T47D (cell line): ENCODE measurements around the gene ACADM.
"Not testable (repeated sequence)": the region's sequence is repeated elsewhere in the genome, so short reads cannot be mapped to it uniquely, and the experiment has no call there.

Experiments used
- DNase-seq, 2 experiments: peaks; one replicate each; pipeline versions ENCODE4 v3.0.0 to v3.0.0-alpha.2; 2011 to 2012; ENCODE audit warnings: low read depth in 1 of 2, low spot score in 1 of 2
- JUND ChIP-seq: IDR thresholded peaks from 2 replicates; pipeline ENCODE4 v1.6.1; 2012; ENCODE audit warnings: low read depth
- in situ Hi-C: cut with HindIII; loops from 2 replicates; pipeline ENCODE4 v1.10.0; 2016; ENCODE audit warnings: low sequenced_read_pairs, low pct_unique_long_range_greater_than_20kb

The ACADM gene

DNA sequence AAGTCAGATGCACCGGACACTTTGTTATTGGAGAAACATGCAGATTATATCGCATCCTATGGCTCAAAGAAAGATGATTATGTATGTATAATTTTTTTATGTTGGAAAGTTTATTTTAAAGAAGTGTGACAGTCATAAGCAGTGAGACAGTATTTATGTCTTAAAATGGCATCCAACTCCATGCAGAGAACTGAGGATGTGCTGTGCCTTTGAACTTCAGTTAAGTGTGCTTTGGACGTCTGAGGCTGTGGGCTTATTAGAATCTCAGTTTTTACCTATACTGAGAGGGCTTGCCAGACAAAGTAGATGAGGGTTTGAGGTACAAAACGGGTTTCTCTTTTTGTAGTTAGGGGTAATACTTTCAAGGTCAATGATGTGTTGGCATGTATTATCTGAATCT lies 63.0 kb downstream of the ACADM start:
- TF ChIP-seq JUND, result no peak
- no peak for DNase-seq
- in situ Hi-C loops, result no loop called here

- DNase-seq, result no peak
- in situ Hi-C loops, result no loop called here
- TF ChIP-seq JUND, result no peak
Observed at GRCh38 chr1:75789988-75790387, 65.5 kb downstream of the ACADM start.

DNA sequence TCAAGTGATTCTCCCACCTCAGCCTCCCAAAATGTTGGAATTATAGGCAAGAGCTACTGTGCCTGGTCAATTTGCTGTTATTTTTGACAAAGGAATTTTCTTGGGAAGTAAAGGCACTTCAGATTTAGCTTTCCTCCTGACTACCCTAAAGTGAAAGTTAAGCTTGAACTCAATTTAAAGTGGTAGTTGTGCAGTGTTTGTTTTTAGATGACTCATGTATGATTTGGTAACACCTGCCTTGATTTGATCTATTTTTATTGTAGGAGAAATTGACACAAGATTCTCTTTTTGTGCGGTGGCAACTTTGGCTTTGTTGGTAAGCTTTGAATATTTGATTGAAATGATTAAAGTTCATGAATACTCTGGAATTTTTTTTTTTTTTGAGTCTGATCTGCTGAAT lies 66.5 kb downstream of the ACADM start:
- in situ Hi-C loops, result no loop called here
- TF ChIP-seq JUND, result peak; percentile 49
- DNase-seq, result peak in 1 of 2 experiments; percentile 45

DNA sequence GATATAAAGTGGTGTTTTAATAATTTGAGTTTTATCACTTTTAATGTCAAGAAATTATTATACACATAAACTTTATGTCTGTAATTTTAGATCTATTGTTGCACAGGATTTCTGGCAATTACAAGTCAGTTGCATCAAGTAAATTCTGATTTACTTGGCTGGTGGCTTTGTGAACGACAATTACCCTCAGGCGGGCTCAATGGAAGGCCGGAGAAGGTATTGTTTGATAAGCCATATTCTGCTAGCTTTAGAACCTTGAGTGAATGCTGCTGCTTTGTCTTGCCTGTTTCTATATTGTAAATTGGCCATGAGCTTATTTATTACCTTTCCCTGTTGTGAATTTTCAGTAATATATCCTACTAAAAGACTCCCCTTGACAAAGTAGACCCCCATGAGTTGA lies 67.6 kb downstream of the ACADM start:
- TF ChIP-seq JUND, result no peak

DNA sequence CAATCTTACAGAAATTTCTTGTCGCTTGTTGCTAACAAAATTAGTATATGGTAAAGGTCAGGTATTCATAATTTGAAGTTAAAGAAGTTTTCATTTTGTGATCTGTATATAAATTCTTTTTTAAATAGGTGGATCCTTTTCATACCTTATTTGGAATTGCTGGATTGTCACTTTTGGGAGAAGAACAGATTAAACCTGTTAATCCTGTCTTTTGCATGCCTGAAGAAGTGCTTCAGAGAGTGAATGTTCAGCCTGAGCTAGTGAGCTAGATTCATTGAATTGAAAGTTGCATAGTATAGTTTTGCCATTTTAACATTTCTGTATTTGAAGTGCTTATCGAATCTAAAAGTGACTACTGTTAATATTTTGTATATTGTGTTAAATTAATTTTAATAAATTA lies 69.9 kb downstream of the ACADM start:
- in situ Hi-C loops, result no loop called here
- no peak for TF ChIP-seq JUND
- DNase-seq, result peak in 1 of 2 experiments; percentile 39

More for the DNA sequence above, 67.6 kb downstream of the ACADM start:
- DNase-seq, result no peak
- in situ Hi-C loops, result no loop called here

- TF ChIP-seq JUND, result no peak
- DNase-seq, result no peak
- in situ Hi-C loops, result no loop called here
Observed at GRCh38 chr1:75795703-75796193, 71.2 kb downstream of the ACADM start.

DNA sequence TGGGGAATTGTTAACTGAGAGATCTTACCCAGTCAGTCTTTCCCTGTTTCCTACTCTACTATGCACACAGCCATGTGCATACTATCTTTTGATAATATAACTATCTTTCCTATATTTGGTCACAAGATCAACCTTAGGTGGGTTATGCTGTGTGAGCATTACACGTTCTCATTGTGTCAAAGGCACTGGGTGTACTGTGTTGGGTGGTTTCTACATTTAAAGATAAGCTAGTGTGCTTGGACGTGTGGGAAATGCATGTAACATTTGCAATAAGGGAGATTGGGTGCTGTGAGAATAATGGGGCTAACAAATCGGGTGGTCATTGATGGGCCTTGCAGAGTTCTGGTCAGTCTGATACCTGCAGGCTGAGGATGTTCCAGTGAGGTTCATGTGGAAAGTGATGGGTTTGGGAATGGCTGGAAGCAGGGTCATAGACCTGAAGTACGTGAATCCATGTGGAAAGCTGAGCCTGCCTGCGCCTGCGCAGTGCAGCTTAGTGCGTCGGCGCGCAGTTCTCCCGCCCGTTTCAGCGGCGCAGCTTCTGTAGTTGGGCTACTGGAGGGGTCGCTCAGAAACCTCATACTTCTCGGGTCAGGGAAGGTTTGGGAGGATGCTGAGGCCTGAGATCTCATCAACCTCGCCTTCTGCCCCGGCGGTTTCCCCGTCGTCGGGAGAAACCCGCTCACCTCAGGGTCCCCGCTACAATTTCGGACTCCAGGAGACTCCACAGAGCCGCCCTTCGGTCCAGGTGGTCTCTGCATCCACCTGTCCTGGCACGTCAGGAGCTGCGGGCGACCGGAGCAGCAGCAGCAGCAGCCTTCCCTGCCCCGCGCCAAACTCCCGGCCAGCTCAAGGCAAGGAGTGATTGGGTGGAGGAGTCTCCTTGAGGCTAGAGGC lies 72.1 kb downstream of the ACADM start, which contains the start of gene MSH4:
TSS of gene MSH4 (plus strand) at position 507 of the 897 bp plus-strand sequence. CDS start at position 611, 104 bp downstream.
- in situ Hi-C loops, result no loop called here
- DNase-seq, result no peak
- TF ChIP-seq JUND, result no peak

GRCh38 chr1:75797273-75797588 lies 72.7 kb downstream of the ACADM start:
- no peak for DNase-seq
- in situ Hi-C loops, result no loop called here
- TF ChIP-seq JUND, result no peak

- in situ Hi-C loops, result no loop called here
Observed at GRCh38 chr1:75797606-75798216, 73.2 kb downstream of the ACADM start.

GRCh38 chr1:75801480-75801879 lies 77.0 kb downstream of the ACADM start:
- DNase-seq, in situ Hi-C loops: not testable (repeated sequence)

More at GRCh38 chr1:75797606-75798216, 73.2 kb downstream of the ACADM start:
- TF ChIP-seq JUND, result no peak
- DNase-seq, result no peak

- in situ Hi-C loops, result no loop called here
- no peak for TF ChIP-seq JUND
- no peak for DNase-seq
Observed at GRCh38 chr1:75808921-75809320, 84.4 kb downstream of the ACADM start.

- in situ Hi-C loops, DNase-seq: not testable (repeated sequence)
Observed at GRCh38 chr1:75810113-75810512, 85.6 kb downstream of the ACADM start.

DNA sequence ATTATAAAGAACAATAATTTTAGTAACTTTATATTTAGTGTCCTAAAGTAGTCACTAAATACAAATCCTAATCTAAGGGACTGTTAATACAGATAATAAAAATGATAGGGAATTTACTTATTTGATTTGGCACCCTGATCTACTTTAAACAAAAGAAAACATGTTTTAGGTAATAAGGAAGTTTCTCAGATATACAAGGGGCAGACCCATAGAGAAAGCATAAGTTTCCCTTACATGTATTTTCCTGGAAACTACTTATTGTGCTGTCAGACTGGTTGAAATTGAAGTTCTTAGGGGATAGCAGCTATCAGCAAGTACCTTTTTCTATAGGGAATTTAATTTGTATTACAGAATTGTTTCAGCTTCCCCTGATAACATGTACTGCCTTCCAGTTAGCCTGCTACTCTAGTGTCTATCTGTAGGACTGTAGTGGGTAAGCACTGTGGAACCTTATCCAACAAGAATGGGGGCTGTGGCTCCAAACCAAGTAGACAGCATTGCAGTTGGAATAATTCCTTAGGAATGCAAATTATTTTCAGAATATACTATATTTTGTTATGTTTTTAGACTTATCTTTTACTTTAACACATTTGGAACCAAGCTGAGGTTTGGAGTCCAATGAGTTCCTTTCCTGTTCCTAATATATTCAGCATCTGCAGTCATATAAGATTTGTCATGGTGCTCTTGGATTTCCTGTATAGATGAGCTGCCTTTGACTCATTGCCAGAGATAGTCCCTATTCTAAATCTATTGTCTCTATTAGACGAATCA lies 86.9 kb downstream of the ACADM start:
- no peak for DNase-seq
- in situ Hi-C loops, result no loop called here
- no peak for TF ChIP-seq JUND
